Thoracic aorta (tissue), 2 donors: Measurements from ENCODE around the gene XRCC4. TPM values are rescaled to one million over a fixed set of nuclear protein-coding genes. Genes with fewer than 3 reads are reported as not detected.

Experiments used
- ATAC-seq: fragments of 150-250 bp; one replicate; pipeline ENCODE4 v1.8.0; 2017; ENCODE audit warnings: low read depth; ENCODE audit not compliant: insufficient number of reproducible peaks, low FRiP score
- DNase-seq: peaks from one replicate; pipeline ENCODE4 v3.0.0-alpha.2; 2020; ENCODE audit warnings: low spot score
- H3K27ac ChIP-seq, 2 donors: fragments of 200-600 bp; sonication (generic); 1 replicate in 1 of 2; 2 replicates in 1 of 2; pipeline ENCODE4 v1.5.1; 2016; ENCODE audit warnings: mild to moderate bottlenecking in 2 of 2, moderate library complexity in 2 of 2
- H3K27me3 ChIP-seq: fragments of 200-600 bp; sonication (generic); replicated peaks from 2 replicates; pipeline ENCODE4 v1.6.0; 2016; ENCODE audit warnings: mild to moderate bottlenecking; ENCODE audit not compliant: insufficient read depth
- H3K36me3 ChIP-seq: fragments of 200-600 bp; sonication (generic); one replicate; pipeline ENCODE4 v1.5.1; 2016
- H3K4me1 ChIP-seq, 2 donors: fragments of 200-600 bp; sonication (generic); 1 replicate in 1 of 2; 2 replicates in 1 of 2; pipeline versions ENCODE4 v1.5.1 to v1.6.0; 2016; ENCODE audit warnings: low read depth in 2 of 2, mild to moderate bottlenecking in 1 of 2; ENCODE audit not compliant: control insufficient read depth in 1 of 2
- H3K4me3 ChIP-seq: fragments of 200-600 bp; sonication (generic); 2 replicates; pipeline ENCODE4 v1.5.1; 2016; ENCODE audit warnings: mild to moderate bottlenecking
- H3K9me3 ChIP-seq: fragments of 200-600 bp; sonication (generic); 2 replicates; pipeline ENCODE4 v1.5.1; 2016
- total RNA-seq, 2 donors: library from RNA; depleted of rRNA; stranded (reverse); fragments of >200 nt; gene quantifications; one replicate each; pipeline versions ENCODE4 v1.1.0 to v1.2.3, GENCODE V29; 2016
- TF ChIP-seq, protein P1 (sequence below): fragments of 200-600 bp; sonication (generic); IDR thresholded peaks from one replicate; pipeline ENCODE4 v1.5.1; 2019; ENCODE audit warnings: antibody characterized with exemption

Gene XRCC4
- total RNA-seq, 2 donors from 2014 or later: 7.8 to 11.1 TPM

DNA sequence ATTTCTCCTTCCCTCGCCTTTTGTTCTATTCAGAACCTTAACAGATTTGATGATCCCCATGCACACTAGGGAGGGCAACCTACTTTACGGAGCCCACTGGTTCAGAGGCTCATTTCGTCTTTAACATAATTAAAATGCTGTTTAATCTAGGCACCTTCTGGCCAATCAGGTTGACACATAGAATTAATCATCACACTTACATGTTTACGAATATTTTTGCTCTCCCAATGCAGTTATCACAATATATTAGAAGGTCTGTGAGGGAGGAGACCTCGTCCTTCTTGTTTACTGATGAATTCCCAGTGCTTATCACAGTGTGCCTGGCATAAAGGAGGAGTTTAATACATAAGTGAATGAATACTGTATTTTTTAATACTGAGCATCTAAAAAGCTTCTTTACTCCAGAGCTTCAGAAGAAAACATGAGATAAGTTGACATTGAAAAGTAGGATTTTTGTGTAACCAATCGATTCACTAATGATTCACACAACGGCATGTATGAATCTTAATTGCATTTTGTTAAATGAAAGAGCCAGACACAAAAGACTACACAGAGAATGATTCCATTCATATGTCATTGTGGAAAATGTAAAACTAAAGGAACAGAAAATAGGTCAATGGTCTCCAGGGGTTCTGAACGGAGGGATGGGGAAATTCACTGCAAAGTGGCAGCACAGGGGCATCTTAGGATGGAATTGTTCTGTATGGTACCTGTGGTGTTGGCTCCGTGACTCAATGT, 315.6 kb downstream of the XRCC4 start:
- Histone ChIP-seq H3K27ac (no peak overlapping the region), H3K9me3 (no peaks in the 10 kb centered on the region), H3K36me3 (no peaks in the 10 kb centered on the region), H3K27me3 (no peaks in the 10 kb centered on the region), H3K4me3 (no peak overlapping the region), H3K4me1 (no peaks in the 10 kb centered on the region)
- DNase-seq: no peak
- TF ChIP-seq, protein P1, sequence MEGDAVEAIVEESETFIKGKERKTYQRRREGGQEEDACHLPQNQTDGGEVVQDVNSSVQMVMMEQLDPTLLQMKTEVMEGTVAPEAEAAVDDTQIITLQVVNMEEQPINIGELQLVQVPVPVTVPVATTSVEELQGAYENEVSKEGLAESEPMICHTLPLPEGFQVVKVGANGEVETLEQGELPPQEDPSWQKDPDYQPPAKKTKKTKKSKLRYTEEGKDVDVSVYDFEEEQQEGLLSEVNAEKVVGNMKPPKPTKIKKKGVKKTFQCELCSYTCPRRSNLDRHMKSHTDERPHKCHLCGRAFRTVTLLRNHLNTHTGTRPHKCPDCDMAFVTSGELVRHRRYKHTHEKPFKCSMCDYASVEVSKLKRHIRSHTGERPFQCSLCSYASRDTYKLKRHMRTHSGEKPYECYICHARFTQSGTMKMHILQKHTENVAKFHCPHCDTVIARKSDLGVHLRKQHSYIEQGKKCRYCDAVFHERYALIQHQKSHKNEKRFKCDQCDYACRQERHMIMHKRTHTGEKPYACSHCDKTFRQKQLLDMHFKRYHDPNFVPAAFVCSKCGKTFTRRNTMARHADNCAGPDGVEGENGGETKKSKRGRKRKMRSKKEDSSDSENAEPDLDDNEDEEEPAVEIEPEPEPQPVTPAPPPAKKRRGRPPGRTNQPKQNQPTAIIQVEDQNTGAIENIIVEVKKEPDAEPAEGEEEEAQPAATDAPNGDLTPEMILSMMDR: no peak
- ATAC-seq: no peak

DNA sequence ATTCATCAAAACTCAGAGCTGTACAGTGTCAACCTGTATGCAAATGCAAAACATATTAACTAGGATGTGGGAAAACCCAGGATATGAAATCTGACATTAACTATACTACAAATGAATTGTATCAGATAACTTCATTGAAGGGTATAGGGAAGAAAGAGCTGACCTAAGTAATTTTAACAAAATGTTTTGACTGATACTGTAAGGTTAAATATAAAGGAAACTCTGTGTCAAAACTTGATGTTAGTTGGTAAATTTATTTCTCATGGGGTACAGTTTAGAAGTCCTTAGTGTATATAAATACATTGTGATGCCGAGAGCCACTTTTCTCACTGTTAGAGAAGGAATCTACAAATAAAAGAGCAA, 316.1 kb downstream of the XRCC4 start:
- no peaks in the 10 kb centered on the region for H3K27me3 ChIP-seq
- no peaks in the 10 kb centered on the region for H3K9me3 ChIP-seq
- H3K27ac ChIP-seq: no peak overlapping the region
- ATAC-seq: no peak
- no peaks in the 10 kb centered on the region for H3K36me3 ChIP-seq
- H3K4me1 ChIP-seq: no peaks in the 10 kb centered on the region
- DNase-seq: no peak
- TF ChIP-seq, protein P1: no peak
- no peak overlapping the region for H3K4me3 ChIP-seq

DNA sequence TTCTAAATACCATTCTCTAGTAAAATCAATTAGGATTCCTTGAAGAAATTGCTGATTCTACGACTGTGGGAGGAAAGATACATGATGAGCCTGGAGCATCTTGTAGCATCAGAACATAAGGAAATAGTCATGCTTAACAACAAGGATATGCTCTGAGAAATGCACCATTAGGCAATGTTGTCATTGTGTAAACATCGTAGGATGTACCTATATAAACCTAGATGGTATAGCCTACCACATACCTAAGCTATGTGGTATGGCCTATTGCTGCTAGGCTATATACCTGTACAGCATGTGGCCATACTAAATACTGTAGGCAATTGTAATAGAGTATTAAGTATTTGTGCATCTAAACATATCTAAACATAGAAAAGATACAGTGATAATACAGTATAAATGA, 316.8 kb downstream of the XRCC4 start:
- H3K36me3 ChIP-seq: no peaks in the 10 kb centered on the region
- H3K4me3 ChIP-seq: no peak overlapping the region
- DNase-seq: no peak
- H3K27me3 ChIP-seq: no peaks in the 10 kb centered on the region
- H3K9me3 ChIP-seq: no peaks in the 10 kb centered on the region
- TF ChIP-seq, protein P1: no peak
- ATAC-seq: no peak
- H3K4me1 ChIP-seq: no peaks in the 10 kb centered on the region
- H3K27ac ChIP-seq: no peak overlapping the region

DNA sequence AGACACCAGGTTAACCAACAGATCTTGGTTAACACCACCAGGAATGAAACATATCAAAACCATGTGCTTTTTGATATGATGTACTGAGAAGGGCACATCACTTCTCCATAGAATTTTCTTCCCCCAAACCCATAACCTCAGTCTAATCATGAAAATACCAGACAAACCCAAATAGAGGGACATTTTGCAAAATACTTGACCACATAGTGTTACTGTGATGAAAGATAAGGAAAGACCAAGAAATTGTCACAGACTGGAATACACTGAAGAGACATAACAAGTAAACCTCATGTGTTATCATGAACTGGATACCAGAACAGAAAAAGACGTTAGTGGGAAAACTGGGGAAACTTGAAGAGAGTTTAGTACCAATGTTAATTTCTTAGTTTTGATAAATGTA, 319.3 kb downstream of the XRCC4 start:
- Histone ChIP-seq H3K9me3 (no peaks in the 10 kb centered on the region), H3K27me3 (no peaks in the 10 kb centered on the region), H3K36me3 (no peaks in the 10 kb centered on the region), H3K27ac (no peak overlapping the region), H3K4me3 (no peak overlapping the region), H3K4me1 (no peaks in the 10 kb centered on the region)
- TF ChIP-seq, protein P1: no peak
- ATAC-seq (no peak), DNase-seq (no peak)

DNA sequence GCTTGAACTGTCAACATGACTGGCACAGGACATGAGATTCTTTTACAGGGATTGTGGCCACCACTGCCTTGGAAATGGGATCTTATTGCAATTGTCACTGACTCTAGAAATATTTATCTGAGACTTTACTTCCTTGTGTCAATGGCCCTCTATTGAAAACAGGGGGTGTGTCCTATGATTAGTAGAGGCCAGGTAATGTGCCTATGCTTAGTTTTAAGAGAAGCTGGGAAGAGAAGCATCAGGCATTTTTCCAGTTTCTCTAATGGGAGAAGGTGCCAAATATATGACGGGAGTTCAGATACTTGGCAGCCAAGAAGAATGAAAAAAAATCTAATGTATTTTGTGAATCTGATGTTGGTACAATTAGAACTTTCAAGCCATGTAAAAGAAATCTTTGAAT, 320.3 kb downstream of the XRCC4 start:
- Histone ChIP-seq H3K27me3 (no peaks in the 10 kb centered on the region), H3K9me3 (no peaks in the 10 kb centered on the region), H3K4me1 (no peaks in the 10 kb centered on the region), H3K27ac (no peak overlapping the region), H3K36me3 (no peaks in the 10 kb centered on the region), H3K4me3 (no peak overlapping the region)
- ATAC-seq: no peak
- DNase-seq: no peak
- TF ChIP-seq, protein P1: no peak
